ENCODE measurements around the gene RPS21. TPM values are rescaled to one million over a fixed set of nuclear protein-coding genes. Genes with fewer than 3 reads are reported as not detected.

The RPS21 gene
- polyA plus RNA-seq, 1 of the 3 experiments (the other 2 are of a cell fraction), result 16,625 TPM

DNA sequence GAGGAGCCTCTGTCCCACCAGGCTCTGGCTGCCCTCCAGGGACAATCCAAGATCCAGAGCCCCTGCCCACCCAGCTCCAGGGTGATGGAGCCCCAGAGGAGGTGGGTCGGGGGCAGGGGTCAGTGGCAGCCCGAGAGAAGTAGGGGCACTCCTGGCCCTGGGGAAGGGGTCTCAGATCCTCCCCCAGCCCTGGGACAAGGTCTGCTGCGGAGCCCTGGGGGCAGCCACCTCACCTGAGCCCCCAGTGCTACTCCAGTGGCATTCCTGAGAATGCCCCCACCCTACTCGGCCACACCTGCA is 17.1 kb upstream of the RPS21 start:
- DNase-seq, result no peak
- POLR2A ChIA-PET, result interaction anchor here (1.2 kb wide), 1 partner anchor 12 kb away, joined by 8 read pairs; no protein-coding TSS in a partner anchor
- H3K9ac ChIP-seq, result no peak overlapping the region

More for the DNA sequence above, 17.1 kb upstream of the RPS21 start:
- Histone ChIP-seq H3F3A (replicated peaks; ENCODE audit: insufficient read depth) (peaks cover 13% of the 10 kb centered on the region), H3K36me3 (replicated peaks in 1 of 2; ENCODE audit: control insufficient read depth in 1 of 2, insufficient read depth in 2 of 2, low read length in 1 of 2) (no peaks in the 10 kb centered on the region), H3K79me2 (ENCODE audit: insufficient read depth) (peaks cover 14% of the 10 kb centered on the region; the same call in 1 of the 2 replicates), H3K9me3 (no peaks in the 10 kb centered on the region), H4K20me1 (ENCODE audit: insufficient read depth) (peaks cover 10% of the 10 kb centered on the region), H2AFZ (ENCODE audit: low read depth) (no peak overlapping the region), H3K27ac (ENCODE audit: low read depth in 2 of 2, low read length in 1 of 2) (peak overlapping the region; percentile 41 to 93; a peak in 3 of 4 replicates), H3K4me2 (peak overlapping the region; percentile 84), H3K4me1 (ENCODE audit: control insufficient read depth in 1 of 2, insufficient read depth in 2 of 2, low read depth in 1 of 2, low read length in 1 of 2) (peaks cover 33 to 77% of the 10 kb centered on the region in 2 experiments; a peak in 3 of 4 replicates), H3K4me3 (ENCODE audit: low read depth in 2 of 2, low read length in 1 of 2) (no peak overlapping the region), H3K27me3 (ENCODE audit: insufficient read depth) (no peaks in the 10 kb centered on the region), H3K9me2 (no peaks in the 10 kb centered on the region)
- 45% methylated on average over 2 of the region's 4 CpGs for WGBS (ENCODE audit: low lambda C conversion rate)
- CTCF ChIA-PET, result interaction anchor here (1.0 to 12.0 kb wide), 10 partner anchors 11 to 68 kb away, joined by 3 to 127 read pairs (median 7); partner anchors contain the start of gene ADRM1
- TF ChIP-seq JUND (IDR thresholded peaks at IDR 0.05) (no peak), SIN3A (IDR thresholded peaks at IDR 0.05; ENCODE audit: borderline replicate concordance, low read depth, low read length) (no peak), GABPA (IDR thresholded peaks at IDR 0.05; ENCODE audit: low read depth) (no peak), TAF1 (IDR thresholded peaks at IDR 0.05; ENCODE audit: borderline replicate concordance, low read depth, low read length) (no peak), ELF1 (IDR thresholded peaks at IDR 0.05) (no peak), NRF1 (IDR thresholded peaks at IDR 0.05; ENCODE audit: low read depth, low read length) (no peak), RFX5 (IDR thresholded peaks at IDR 0.05; ENCODE audit: low read length) (no peak), TEAD4 (IDR thresholded peaks at IDR 0.05; ENCODE audit: borderline replicate concordance, insufficient read depth) (no peak), FOXM1 (IDR thresholded peaks at IDR 0.05; ENCODE audit: low read depth) (no peak)
- TF ChIP-seq, protein P1, sequence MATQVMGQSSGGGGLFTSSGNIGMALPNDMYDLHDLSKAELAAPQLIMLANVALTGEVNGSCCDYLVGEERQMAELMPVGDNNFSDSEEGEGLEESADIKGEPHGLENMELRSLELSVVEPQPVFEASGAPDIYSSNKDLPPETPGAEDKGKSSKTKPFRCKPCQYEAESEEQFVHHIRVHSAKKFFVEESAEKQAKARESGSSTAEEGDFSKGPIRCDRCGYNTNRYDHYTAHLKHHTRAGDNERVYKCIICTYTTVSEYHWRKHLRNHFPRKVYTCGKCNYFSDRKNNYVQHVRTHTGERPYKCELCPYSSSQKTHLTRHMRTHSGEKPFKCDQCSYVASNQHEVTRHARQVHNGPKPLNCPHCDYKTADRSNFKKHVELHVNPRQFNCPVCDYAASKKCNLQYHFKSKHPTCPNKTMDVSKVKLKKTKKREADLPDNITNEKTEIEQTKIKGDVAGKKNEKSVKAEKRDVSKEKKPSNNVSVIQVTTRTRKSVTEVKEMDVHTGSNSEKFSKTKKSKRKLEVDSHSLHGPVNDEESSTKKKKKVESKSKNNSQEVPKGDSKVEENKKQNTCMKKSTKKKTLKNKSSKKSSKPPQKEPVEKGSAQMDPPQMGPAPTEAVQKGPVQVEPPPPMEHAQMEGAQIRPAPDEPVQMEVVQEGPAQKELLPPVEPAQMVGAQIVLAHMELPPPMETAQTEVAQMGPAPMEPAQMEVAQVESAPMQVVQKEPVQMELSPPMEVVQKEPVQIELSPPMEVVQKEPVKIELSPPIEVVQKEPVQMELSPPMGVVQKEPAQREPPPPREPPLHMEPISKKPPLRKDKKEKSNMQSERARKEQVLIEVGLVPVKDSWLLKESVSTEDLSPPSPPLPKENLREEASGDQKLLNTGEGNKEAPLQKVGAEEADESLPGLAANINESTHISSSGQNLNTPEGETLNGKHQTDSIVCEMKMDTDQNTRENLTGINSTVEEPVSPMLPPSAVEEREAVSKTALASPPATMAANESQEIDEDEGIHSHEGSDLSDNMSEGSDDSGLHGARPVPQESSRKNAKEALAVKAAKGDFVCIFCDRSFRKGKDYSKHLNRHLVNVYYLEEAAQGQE (IDR thresholded peaks at IDR 0.05; ENCODE audit: low read depth, low read length), result no peak
- TF ChIP-seq, protein P2, sequence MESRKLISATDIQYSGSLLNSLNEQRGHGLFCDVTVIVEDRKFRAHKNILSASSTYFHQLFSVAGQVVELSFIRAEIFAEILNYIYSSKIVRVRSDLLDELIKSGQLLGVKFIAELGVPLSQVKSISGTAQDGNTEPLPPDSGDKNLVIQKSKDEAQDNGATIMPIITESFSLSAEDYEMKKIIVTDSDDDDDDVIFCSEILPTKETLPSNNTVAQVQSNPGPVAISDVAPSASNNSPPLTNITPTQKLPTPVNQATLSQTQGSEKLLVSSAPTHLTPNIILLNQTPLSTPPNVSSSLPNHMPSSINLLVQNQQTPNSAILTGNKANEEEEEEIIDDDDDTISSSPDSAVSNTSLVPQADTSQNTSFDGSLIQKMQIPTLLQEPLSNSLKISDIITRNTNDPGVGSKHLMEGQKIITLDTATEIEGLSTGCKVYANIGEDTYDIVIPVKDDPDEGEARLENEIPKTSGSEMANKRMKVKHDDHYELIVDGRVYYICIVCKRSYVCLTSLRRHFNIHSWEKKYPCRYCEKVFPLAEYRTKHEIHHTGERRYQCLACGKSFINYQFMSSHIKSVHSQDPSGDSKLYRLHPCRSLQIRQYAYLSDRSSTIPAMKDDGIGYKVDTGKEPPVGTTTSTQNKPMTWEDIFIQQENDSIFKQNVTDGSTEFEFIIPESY (IDR thresholded peaks at IDR 0.05; ENCODE audit: borderline replicate concordance, low read depth), result no peak
- TF ChIP-seq, protein P3, sequence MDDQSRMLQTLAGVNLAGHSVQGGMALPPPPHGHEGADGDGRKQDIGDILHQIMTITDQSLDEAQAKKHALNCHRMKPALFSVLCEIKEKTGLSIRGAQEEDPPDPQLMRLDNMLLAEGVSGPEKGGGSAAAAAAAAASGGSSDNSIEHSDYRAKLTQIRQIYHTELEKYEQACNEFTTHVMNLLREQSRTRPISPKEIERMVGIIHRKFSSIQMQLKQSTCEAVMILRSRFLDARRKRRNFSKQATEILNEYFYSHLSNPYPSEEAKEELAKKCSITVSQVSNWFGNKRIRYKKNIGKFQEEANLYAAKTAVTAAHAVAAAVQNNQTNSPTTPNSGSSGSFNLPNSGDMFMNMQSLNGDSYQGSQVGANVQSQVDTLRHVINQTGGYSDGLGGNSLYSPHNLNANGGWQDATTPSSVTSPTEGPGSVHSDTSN (IDR thresholded peaks at IDR 0.05), result no peak
